ENCODE data around the gene GDF10.

GDF10 gene

GRCh38 chr10:47294057-47294456 is 5.9 kb upstream of the GDF10 start:
- Histone ChIP-seq H3K4me1 (peaks cover 0 to 10% (median 0%) of the 10 kb centered on the region in 4 donors), H3K27me3 (peaks cover 0 to 7% of the 10 kb centered on the region in 2 donors), H3K27ac (no peak overlapping the region), H3K36me3 (no peaks in the 10 kb centered on the region), H3K9me3 (no peaks in the 10 kb centered on the region), H3K4me3 (no peak overlapping the region)
- intact Hi-C loops (cut with DNase I; ENCODE audit: low total_unique reads): no loop called here
- no peak for TF ChIP-seq CTCF (IDR thresholded peaks at IDR 0.05)
- DNase-seq: peak in 1 of 2 donors; percentile 9

GRCh38 chr10:47294501-47294900 is 5.5 kb upstream of the GDF10 start:
- Histone ChIP-seq H3K27ac (no peak overlapping the region), H3K4me3 (no peak overlapping the region), H3K36me3 (no peaks in the 10 kb centered on the region), H3K4me1 (peaks cover 0 to 14% (median 3%) of the 10 kb centered on the region in 4 donors), H3K27me3 (peaks cover 0 to 7% of the 10 kb centered on the region in 2 donors), H3K9me3 (no peaks in the 10 kb centered on the region)
- peak in 1 of 2 donors; percentile 31 for DNase-seq
- intact Hi-C loops (cut with DNase I; ENCODE audit: low total_unique reads): no loop called here
- no peak for TF ChIP-seq CTCF (IDR thresholded peaks at IDR 0.05)

GRCh38 chr10:47295411-47295810 is 4.6 kb upstream of the GDF10 start:
- H3K36me3 ChIP-seq: no peaks in the 10 kb centered on the region
- DNase-seq: peak in 1 of 2 donors; percentile 32
- no peak overlapping the region for H3K27ac ChIP-seq
- no peak overlapping the region for H3K4me3 ChIP-seq
- TF ChIP-seq CTCF (IDR thresholded peaks at IDR 0.05): no peak
- peaks cover 0 to 14% of the 10 kb centered on the region in 2 donors for H3K27me3 ChIP-seq
- intact Hi-C loops (cut with DNase I; ENCODE audit: low total_unique reads): no loop called here
- no peaks in the 10 kb centered on the region for H3K9me3 ChIP-seq
- H3K4me1 ChIP-seq: peaks cover 0 to 23% (median 12%) of the 10 kb centered on the region in 4 donors

- Histone ChIP-seq H3K4me1 (peaks cover 0 to 32% (median 20%) of the 10 kb centered on the region in 4 donors), H3K27me3 (peaks cover 0 to 23% of the 10 kb centered on the region in 2 donors), H3K9me3 (no peaks in the 10 kb centered on the region), H3K4me3 (no peak overlapping the region), H3K36me3 (no peaks in the 10 kb centered on the region), H3K27ac (peak overlapping the region in 1 of 2 donors; percentile 39)
- TF ChIP-seq CTCF (IDR thresholded peaks at IDR 0.05): no peak
- DNase-seq: peak; percentile 68 to 69
- intact Hi-C loops (cut with DNase I; ENCODE audit: low total_unique reads): no loop called here
Measured at GRCh38 chr10:47296156-47296894, 3.7 kb upstream of the GDF10 start.

GRCh38 chr10:47296941-47297340 is 3.1 kb upstream of the GDF10 start:
- DNase-seq: peak in 1 of 2 donors; percentile 49
- H3K4me1 ChIP-seq: peaks cover 0 to 38% (median 22%) of the 10 kb centered on the region in 4 donors
- H3K9me3 ChIP-seq: no peaks in the 10 kb centered on the region
- H3K4me3 ChIP-seq: no peak overlapping the region
- no peak for TF ChIP-seq CTCF (IDR thresholded peaks at IDR 0.05)
- intact Hi-C loops (cut with DNase I; ENCODE audit: low total_unique reads): no loop called here
- no peaks in the 10 kb centered on the region for H3K36me3 ChIP-seq
- H3K27me3 ChIP-seq: peaks cover 0 to 28% of the 10 kb centered on the region in 2 donors
- H3K27ac ChIP-seq: no peak overlapping the region
